ENCODE results near the gene ITFG2.
"Not testable (repeated sequence)": the region's sequence is repeated elsewhere in the genome, so short reads cannot be mapped to it uniquely, and the experiment has no call there.

ITFG2 gene

GRCh38 chr12:2863402-2863801 is 50.9 kb downstream of the ITFG2 start:
- not testable (repeated sequence) for DNase-seq (ENCODE audit: low spot score)

- DNase-seq (ENCODE audit: low spot score): no peak
Measured at GRCh38 chr12:2864198-2864597, 51.7 kb downstream of the ITFG2 start.

- not testable (repeated sequence) for DNase-seq (ENCODE audit: low spot score)
Measured at GRCh38 chr12:2868986-2869632, 56.6 kb downstream of the ITFG2 start.

All from COLO829 (cell line).